KMS-11 (cell line): ENCODE measurements around the gene TREM2.

Source experiments
- H2AFZ ChIP-seq: fragments of 200-600 bp; sonication (generic); 2 replicates; pipeline ENCODE4 v1.6.1; 2016; ENCODE audit warnings: antibody characterized with exemption, mixed run types, low read depth
- H3K27ac ChIP-seq: fragments of 200-600 bp; sonication (generic); 2 replicates; pipeline ENCODE4 v1.6.1; 2016; ENCODE audit warnings: mild to moderate bottlenecking, mixed run types
- H3K27me3 ChIP-seq: fragments of 200-600 bp; sonication (generic); 2 replicates; pipeline ENCODE4 v1.6.1; 2017; ENCODE audit warnings: mild to moderate bottlenecking, low read depth, mixed run types, moderate library complexity; ENCODE audit not compliant: insufficient read depth
- H3K36me3 ChIP-seq: fragments of 200-600 bp; sonication (generic); 2 replicates; pipeline ENCODE4 v1.6.1; 2017; ENCODE audit warnings: mild to moderate bottlenecking, mixed run types; ENCODE audit not compliant: insufficient read depth
- H3K4me1 ChIP-seq: fragments of 200-600 bp; sonication (generic); 2 replicates; pipeline ENCODE4 v1.6.1; 2016; ENCODE audit warnings: mild to moderate bottlenecking, low read depth, mixed run types; ENCODE audit not compliant: poor library complexity, severe bottlenecking
- H3K4me2 ChIP-seq: fragments of 200-600 bp; sonication (generic); 2 replicates; pipeline ENCODE4 v1.7.0; 2016; ENCODE audit warnings: mild to moderate bottlenecking, mixed run types
- H3K4me3 ChIP-seq: fragments of 200-600 bp; sonication (generic); IDR thresholded peaks from 2 replicates; pipeline ENCODE4 v1.6.1; 2017; ENCODE audit warnings: low read depth, low read length, mixed read lengths; ENCODE audit not compliant: insufficient read depth
- H3K79me2 ChIP-seq: fragments of 200-600 bp; sonication (generic); 2 replicates; pipeline ENCODE4 v1.6.1; 2016; ENCODE audit warnings: low read depth, mixed run types; ENCODE audit not compliant: insufficient read depth
- H3K9ac ChIP-seq: fragments of 200-600 bp; sonication (generic); 2 replicates; pipeline ENCODE4 v1.6.1; 2016; ENCODE audit warnings: mild to moderate bottlenecking, mixed run types
- H4K20me1 ChIP-seq: fragments of 200-600 bp; sonication (generic); 2 replicates; pipeline ENCODE4 v1.6.1; 2016; ENCODE audit warnings: mild to moderate bottlenecking, mixed run types; ENCODE audit not compliant: insufficient read depth
- TF ChIP-seq, protein P1 (sequence below): fragments of 200-600 bp; sonication (generic); conservative IDR thresholded peaks from 2 replicates; pipeline ENCODE4 v1.6.1; 2017; ENCODE audit warnings: low read depth, mild to moderate bottlenecking, antibody characterized with exemption, low read length, moderate library complexity, mixed read lengths

The TREM2 gene

GRCh38 chr6:41162687-41163418 lies at the start of gene TREM2:
Gene TREM2, minus strand, starts transcription at chr6:41163116. Its CDS starts 34 bp downstream, at chr6:41163082.
- Histone ChIP-seq H3K9ac (no peak within 1 kb of the TSS), H2AFZ (no peak within 1 kb of the TSS), H3K79me2 (no peaks in the 10 kb centered on the region), H3K27me3 (no peaks in the 10 kb centered on the region), H3K36me3 (no peaks in the 10 kb centered on the region), H3K4me1 (no peaks in the 10 kb centered on the region), H3K27ac (no peak within 1 kb of the TSS), H3K4me3 (no peak within 1 kb of the TSS), H4K20me1 (no peaks in the 10 kb centered on the region), H3K4me2 (no peak within 1 kb of the TSS)
- TF ChIP-seq, protein P1, sequence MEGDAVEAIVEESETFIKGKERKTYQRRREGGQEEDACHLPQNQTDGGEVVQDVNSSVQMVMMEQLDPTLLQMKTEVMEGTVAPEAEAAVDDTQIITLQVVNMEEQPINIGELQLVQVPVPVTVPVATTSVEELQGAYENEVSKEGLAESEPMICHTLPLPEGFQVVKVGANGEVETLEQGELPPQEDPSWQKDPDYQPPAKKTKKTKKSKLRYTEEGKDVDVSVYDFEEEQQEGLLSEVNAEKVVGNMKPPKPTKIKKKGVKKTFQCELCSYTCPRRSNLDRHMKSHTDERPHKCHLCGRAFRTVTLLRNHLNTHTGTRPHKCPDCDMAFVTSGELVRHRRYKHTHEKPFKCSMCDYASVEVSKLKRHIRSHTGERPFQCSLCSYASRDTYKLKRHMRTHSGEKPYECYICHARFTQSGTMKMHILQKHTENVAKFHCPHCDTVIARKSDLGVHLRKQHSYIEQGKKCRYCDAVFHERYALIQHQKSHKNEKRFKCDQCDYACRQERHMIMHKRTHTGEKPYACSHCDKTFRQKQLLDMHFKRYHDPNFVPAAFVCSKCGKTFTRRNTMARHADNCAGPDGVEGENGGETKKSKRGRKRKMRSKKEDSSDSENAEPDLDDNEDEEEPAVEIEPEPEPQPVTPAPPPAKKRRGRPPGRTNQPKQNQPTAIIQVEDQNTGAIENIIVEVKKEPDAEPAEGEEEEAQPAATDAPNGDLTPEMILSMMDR = no peak

GRCh38 chr6:41209547-41210320 lies 46.8 kb upstream of the TREM2 start:
- no peak overlapping the region for H2AFZ ChIP-seq
- no peak overlapping the region for H3K27ac ChIP-seq
- no peaks in the 10 kb centered on the region for H3K79me2 ChIP-seq
- H4K20me1 ChIP-seq = no peaks in the 10 kb centered on the region
- no peaks in the 10 kb centered on the region for H3K27me3 ChIP-seq
- no peak overlapping the region for H3K4me3 ChIP-seq
- no peaks in the 10 kb centered on the region for H3K36me3 ChIP-seq
- H3K4me1 ChIP-seq = peaks cover 5% of the 10 kb centered on the region
- TF ChIP-seq, protein P1 = no peak
- no peak overlapping the region for H3K4me2 ChIP-seq
- no peak overlapping the region for H3K9ac ChIP-seq

- Histone ChIP-seq H3K4me3 (no peak overlapping the region), H3K4me2 (no peak overlapping the region), H3K27me3 (no peaks in the 10 kb centered on the region), H2AFZ (no peak overlapping the region), H3K9ac (no peak overlapping the region), H3K4me1 (peaks cover 5% of the 10 kb centered on the region), H3K36me3 (no peaks in the 10 kb centered on the region), H3K27ac (no peak overlapping the region), H3K79me2 (no peaks in the 10 kb centered on the region), H4K20me1 (no peaks in the 10 kb centered on the region)
- TF ChIP-seq, protein P1 = no peak
Observed at GRCh38 chr6:41208439-41209106, 45.7 kb upstream of the TREM2 start.

DNA sequence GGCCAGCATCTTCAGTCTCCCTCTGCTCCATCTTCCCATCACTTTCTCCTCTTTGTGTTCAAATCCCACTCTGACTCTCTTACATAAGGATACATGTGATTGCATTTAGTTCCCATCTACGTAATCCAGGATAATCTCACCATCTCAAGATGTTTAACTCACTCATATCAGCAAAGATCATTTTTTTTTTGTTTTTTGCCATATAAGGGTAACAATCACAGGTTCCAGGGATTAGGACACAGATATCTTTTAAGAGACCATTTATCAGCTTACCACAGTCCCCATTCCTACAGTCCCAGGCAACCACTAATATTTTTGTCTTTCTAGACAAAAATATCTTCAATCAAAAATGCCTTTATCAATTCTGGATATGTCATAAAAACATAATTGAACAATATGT lies 41.2 kb upstream of the TREM2 start:
- Histone ChIP-seq H4K20me1 (no peaks in the 10 kb centered on the region), H3K4me2 (no peak overlapping the region), H3K9ac (no peak overlapping the region), H3K79me2 (no peaks in the 10 kb centered on the region), H3K4me3 (no peak overlapping the region), H3K4me1 (peaks cover 28% of the 10 kb centered on the region), H2AFZ (no peak overlapping the region), H3K27me3 (no peaks in the 10 kb centered on the region), H3K27ac (no peak overlapping the region), H3K36me3 (no peaks in the 10 kb centered on the region)
- TF ChIP-seq, protein P1 = no peak
